ENCODE data around the gene DYRK1A.

DYRK1A gene

GRCh38 chr21:37561506-37561905 is 194.9 kb downstream of the DYRK1A start:
- Histone ChIP-seq H2BK120ac (ENCODE audit: low read depth, low read length) (no peak overlapping the region), H2BK12ac (ENCODE audit: low read length) (no peak overlapping the region), H2AK5ac (ENCODE audit: low read depth, low read length) (no peak overlapping the region), H3K4ac (ENCODE audit: low read length) (no peak overlapping the region), H3K79me1 (ENCODE audit: low read depth, low read length) (no peaks in the 10 kb centered on the region), H4K91ac (ENCODE audit: low read depth, low read length, poor library complexity) (no peak overlapping the region), H3K23ac (ENCODE audit: low read depth, low read length, poor library complexity) (peak overlapping the region; percentile 75), H3K9me3 (replicated peaks in 1 of 2; ENCODE audit: control insufficient read depth in 2 of 2, insufficient read depth in 1 of 2, low read depth in 1 of 2, low read length in 2 of 2) (peaks cover 0 to 3% of the 10 kb centered on the region in 2 donors), H3K27ac (replicated peaks; ENCODE audit: low read length) (no peak overlapping the region), H3K4me3 (ENCODE audit: low read length in 2 of 2) (no peak overlapping the region), H3K27me3 (ENCODE audit: control insufficient read depth in 3 of 3, insufficient read depth in 3 of 3, low read depth in 1 of 3, low read length in 3 of 3) (peaks cover 0 to 9% (median 0%) of the 10 kb centered on the region in 3 experiments), H3K36me3 (replicated peaks in 1 of 2; ENCODE audit: control insufficient read depth in 2 of 2, insufficient read depth in 2 of 2, low read length in 2 of 2) (no peaks in the 10 kb centered on the region), H2BK5ac (ENCODE audit: low read length) (no peak overlapping the region), H3K9ac (ENCODE audit: low read depth, low read length, poor library complexity) (no peak overlapping the region), H2BK15ac (ENCODE audit: low read length) (no peak overlapping the region), H3K18ac (ENCODE audit: low read length) (no peak overlapping the region), H2AFZ (ENCODE audit: low read length) (no peak overlapping the region), H3K4me2 (ENCODE audit: insufficient read depth, low read length, poor library complexity, severe bottlenecking) (no peak overlapping the region), H4K8ac (ENCODE audit: low read depth, low read length) (no peak overlapping the region), H3K14ac (ENCODE audit: low read length) (no peak overlapping the region), H3K4me1 (ENCODE audit: control insufficient read depth in 2 of 2, insufficient read depth in 1 of 2, low read depth in 1 of 2, low read length in 2 of 2) (peaks cover 3 to 17% of the 10 kb centered on the region in 2 donors)
- no CpG with 5 or more reads among the region's 7 CpGs for WGBS, 2 donors (ENCODE audit: extremely low coverage in 2 of 2, insufficient read length in 2 of 2, insufficient replicate concordance in 1 of 2)
- DNase-seq (ENCODE audit: low spot score), result no peak

- H2BK120ac ChIP-seq (ENCODE audit: low read depth, low read length), result no peak overlapping the region
- H3K27me3 ChIP-seq (ENCODE audit: control insufficient read depth in 3 of 3, insufficient read depth in 3 of 3, low read depth in 1 of 3, low read length in 3 of 3), result peaks cover 0 to 9% (median 0%) of the 10 kb centered on the region in 3 experiments
- H4K8ac ChIP-seq (ENCODE audit: low read depth, low read length), result no peak overlapping the region
- peaks cover 0 to 3% of the 10 kb centered on the region in 2 donors for H3K9me3 ChIP-seq (replicated peaks in 1 of 2; ENCODE audit: control insufficient read depth in 2 of 2, insufficient read depth in 1 of 2, low read depth in 1 of 2, low read length in 2 of 2)
- H3K36me3 ChIP-seq (replicated peaks in 1 of 2; ENCODE audit: control insufficient read depth in 2 of 2, insufficient read depth in 2 of 2, low read length in 2 of 2), result no peaks in the 10 kb centered on the region
- H2BK5ac ChIP-seq (ENCODE audit: low read length), result no peak overlapping the region
- H3K27ac ChIP-seq (replicated peaks; ENCODE audit: low read length), result no peak overlapping the region
- no peak overlapping the region for H3K18ac ChIP-seq (ENCODE audit: low read length)
- no peak overlapping the region for H3K4ac ChIP-seq (ENCODE audit: low read length)
- H3K23ac ChIP-seq (ENCODE audit: low read depth, low read length, poor library complexity), result no peak overlapping the region
- H3K4me3 ChIP-seq (ENCODE audit: low read length in 2 of 2), result no peak overlapping the region
- H3K79me1 ChIP-seq (ENCODE audit: low read depth, low read length), result no peaks in the 10 kb centered on the region
- no peak overlapping the region for H3K14ac ChIP-seq (ENCODE audit: low read length)
- H2BK12ac ChIP-seq (ENCODE audit: low read length), result no peak overlapping the region
- no peak overlapping the region for H3K4me2 ChIP-seq (ENCODE audit: insufficient read depth, low read length, poor library complexity, severe bottlenecking)
- no peak overlapping the region for H2AFZ ChIP-seq (ENCODE audit: low read length)
- H4K91ac ChIP-seq (ENCODE audit: low read depth, low read length, poor library complexity), result no peak overlapping the region
- no peak overlapping the region for H2AK5ac ChIP-seq (ENCODE audit: low read depth, low read length)
- no CpG with 5 or more reads among the region's 11 CpGs for WGBS, 2 donors (ENCODE audit: extremely low coverage in 2 of 2, insufficient read length in 2 of 2, insufficient replicate concordance in 1 of 2)
- no peak for DNase-seq (ENCODE audit: low spot score)
- no peak overlapping the region for H3K9ac ChIP-seq (ENCODE audit: low read depth, low read length, poor library complexity)
- H3K4me1 ChIP-seq (ENCODE audit: control insufficient read depth in 2 of 2, insufficient read depth in 1 of 2, low read depth in 1 of 2, low read length in 2 of 2), result peaks cover 3 to 17% of the 10 kb centered on the region in 2 donors
- no peak overlapping the region for H2BK15ac ChIP-seq (ENCODE audit: low read length)
These were observed 195.7 kb downstream of the DYRK1A start for GRCh38 chr21:37561941-37562919.

- Histone ChIP-seq H3K4ac (ENCODE audit: low read length) (no peak overlapping the region), H3K27ac (replicated peaks; ENCODE audit: low read length) (peak overlapping the region; percentile 24)
- DNase-seq (ENCODE audit: low spot score), result no peak
These were observed 196.5 kb downstream of the DYRK1A start for GRCh38 chr21:37562920-37563640.

More at GRCh38 chr21:37562920-37563640, 196.5 kb downstream of the DYRK1A start:
- Histone ChIP-seq H3K4me1 (ENCODE audit: control insufficient read depth in 2 of 2, insufficient read depth in 1 of 2, low read depth in 1 of 2, low read length in 2 of 2) (peaks cover 3 to 17% of the 10 kb centered on the region in 2 donors), H2BK120ac (ENCODE audit: low read depth, low read length) (no peak overlapping the region), H3K4me2 (ENCODE audit: insufficient read depth, low read length, poor library complexity, severe bottlenecking) (peak overlapping the region; percentile 43), H2AK5ac (ENCODE audit: low read depth, low read length) (peak overlapping the region; percentile 17), H3K23ac (ENCODE audit: low read depth, low read length, poor library complexity) (peak overlapping the region; percentile 95), H2BK15ac (ENCODE audit: low read length) (no peak overlapping the region), H2BK12ac (ENCODE audit: low read length) (peak overlapping the region; percentile 12), H3K9ac (ENCODE audit: low read depth, low read length, poor library complexity) (no peak overlapping the region), H3K79me1 (ENCODE audit: low read depth, low read length) (no peaks in the 10 kb centered on the region), H3K4me3 (ENCODE audit: low read length in 2 of 2) (peak overlapping the region in 1 of 2 donors; percentile 70), H3K9me3 (replicated peaks in 1 of 2; ENCODE audit: control insufficient read depth in 2 of 2, insufficient read depth in 1 of 2, low read depth in 1 of 2, low read length in 2 of 2) (peaks cover 0 to 3% of the 10 kb centered on the region in 2 donors), H2AFZ (ENCODE audit: low read length) (no peak overlapping the region), H2BK5ac (ENCODE audit: low read length) (no peak overlapping the region), H3K27me3 (ENCODE audit: control insufficient read depth in 3 of 3, insufficient read depth in 3 of 3, low read depth in 1 of 3, low read length in 3 of 3) (peaks cover 0 to 5% (median 0%) of the 10 kb centered on the region in 3 experiments), H3K14ac (ENCODE audit: low read length) (peak overlapping the region; percentile 15), H4K8ac (ENCODE audit: low read depth, low read length) (no peak overlapping the region), H4K91ac (ENCODE audit: low read depth, low read length, poor library complexity) (no peak overlapping the region), H3K18ac (ENCODE audit: low read length) (peak overlapping the region; percentile 90), H3K36me3 (replicated peaks in 1 of 2; ENCODE audit: control insufficient read depth in 2 of 2, insufficient read depth in 2 of 2, low read length in 2 of 2) (no peaks in the 10 kb centered on the region)
- WGBS, 2 donors (ENCODE audit: extremely low coverage in 2 of 2, insufficient read length in 2 of 2, insufficient replicate concordance in 1 of 2), result no CpG with 5 or more reads among the region's 22 CpGs

Data from neuronal stem cell (in vitro differentiated cells).